ENCODE data around the gene SELENON. TPM values are rescaled to one million over a fixed set of nuclear protein-coding genes. Genes with fewer than 3 reads are reported as not detected.

The SELENON gene
- total and polyA plus RNA-seq, 10 donors, result 9.7 to 80.9 (median 56.7) TPM

- intact Hi-C loops (cut with DNase I; ENCODE audit: low total_unique reads), result no loop called here
- no peaks in the 10 kb centered on the region for H3K36me3 ChIP-seq
- WGBS, 5 donors, result 71 to 86% (median 79%) methylated on average over 3 of the region's 3 CpGs
Measured at GRCh38 chr1:25843483-25843882, 43.5 kb downstream of the SELENON start.

GRCh38 chr1:25844536-25845337 lies 44.7 kb downstream of the SELENON start:
- no peak overlapping the region for H3K4me3 ChIP-seq
- H3K4me1 ChIP-seq, result no peaks in the 10 kb centered on the region
- H3K27me3 ChIP-seq (replicated peaks in 1 of 7), result no peaks in the 10 kb centered on the region
- no peaks in the 10 kb centered on the region for H3K36me3 ChIP-seq
- peaks cover 0 to 5% (median 0%) of the 10 kb centered on the region in 8 donors for H3K9me3 ChIP-seq
- H3K27ac ChIP-seq, result no peak overlapping the region
- intact Hi-C loops (cut with DNase I; ENCODE audit: low total_unique reads), result no loop called here
- no peak for DNase-seq
- TF ChIP-seq POLR2A (IDR thresholded peaks at IDR 0.05) (no peak), CTCF (IDR thresholded peaks at IDR 0.05 in 8 of 11, conservative IDR thresholded peaks at IDR 0.05 in 3 of 11) (no peak), POLR2AphosphoS5 (IDR thresholded peaks at IDR 0.05) (no peak)
- WGBS, 5 donors, result 83 to 94% (median 84%) methylated on average over 3 of the region's 3 CpGs

More at GRCh38 chr1:25843483-25843882, 43.5 kb downstream of the SELENON start:
- H3K27me3 ChIP-seq (replicated peaks in 1 of 7), result no peaks in the 10 kb centered on the region
- no peak overlapping the region for H3K27ac ChIP-seq
- no peak for TF ChIP-seq POLR2AphosphoS5 (IDR thresholded peaks at IDR 0.05)
- no peak for TF ChIP-seq CTCF (IDR thresholded peaks at IDR 0.05 in 8 of 11, conservative IDR thresholded peaks at IDR 0.05 in 3 of 11)
- TF ChIP-seq POLR2A (IDR thresholded peaks at IDR 0.05), result no peak
- H3K9me3 ChIP-seq, result peaks cover 0 to 7% (median 2%) of the 10 kb centered on the region in 8 donors
- no peaks in the 10 kb centered on the region for H3K4me1 ChIP-seq
- no peak for DNase-seq
- H3K4me3 ChIP-seq, result no peak overlapping the region

- Histone ChIP-seq H3K27ac (no peak overlapping the region), H3K4me1 (no peaks in the 10 kb centered on the region), H3K27me3 (replicated peaks in 1 of 7) (no peaks in the 10 kb centered on the region), H3K4me3 (no peak overlapping the region), H3K36me3 (no peaks in the 10 kb centered on the region), H3K9me3 (no peaks in the 10 kb centered on the region)
- 76 to 87% (median 81%) methylated on average over 5 of the region's 5 CpGs for WGBS, 5 donors
- TF ChIP-seq CTCF (IDR thresholded peaks at IDR 0.05 in 8 of 11, conservative IDR thresholded peaks at IDR 0.05 in 3 of 11) (no peak), POLR2AphosphoS5 (IDR thresholded peaks at IDR 0.05) (no peak), POLR2A (IDR thresholded peaks at IDR 0.05) (no peak)
- intact Hi-C loops (cut with DNase I; ENCODE audit: low total_unique reads), result no loop called here
- DNase-seq, result no peak
Measured at GRCh38 chr1:25845664-25846063, 45.7 kb downstream of the SELENON start.

- no peak overlapping the region for H3K4me3 ChIP-seq
- WGBS, 5 donors, result 85 to 92% (median 87%) methylated on average over 4 of the region's 4 CpGs
- no peaks in the 10 kb centered on the region for H3K27me3 ChIP-seq (replicated peaks in 1 of 7)
- H3K27ac ChIP-seq, result no peak overlapping the region
- H3K36me3 ChIP-seq, result no peaks in the 10 kb centered on the region
- no peak for DNase-seq
- intact Hi-C loops (cut with DNase I; ENCODE audit: low total_unique reads), result no loop called here
- no peaks in the 10 kb centered on the region for H3K4me1 ChIP-seq
- no peak for TF ChIP-seq CTCF (IDR thresholded peaks at IDR 0.05 in 8 of 11, conservative IDR thresholded peaks at IDR 0.05 in 3 of 11)
- TF ChIP-seq POLR2AphosphoS5 (IDR thresholded peaks at IDR 0.05), result no peak
- no peak for TF ChIP-seq POLR2A (IDR thresholded peaks at IDR 0.05)
- no peaks in the 10 kb centered on the region for H3K9me3 ChIP-seq
Measured at GRCh38 chr1:25847929-25848328, 47.9 kb downstream of the SELENON start.
